Esophagus (tissue), 2 donors: ENCODE results near the gene JMJD8. TPM values are rescaled to one million over a fixed set of nuclear protein-coding genes. Genes with fewer than 3 reads are reported as not detected.
A peak's percentile ranks its signal among the peaks of the same experiment; 100 is the strongest.

ENCODE experiments used
- H3K27ac ChIP-seq, 2 donors: one replicate each; pipeline ENCODE4 v1.5.1; 2013; ENCODE audit warnings: low read depth in 2 of 2, mild to moderate bottlenecking in 2 of 2, inconsistent platforms in 1 of 2, low read length in 1 of 2, moderate library complexity in 1 of 2
- H3K27me3 ChIP-seq, 2 donors: one replicate each; pipeline ENCODE4 v1.6.1; 2013; ENCODE audit warnings: low read length in 2 of 2, control low read depth in 1 of 2, mild to moderate bottlenecking in 1 of 2; ENCODE audit not compliant: insufficient read depth in 2 of 2, control insufficient read depth in 1 of 2
- H3K36me3 ChIP-seq, 2 donors: one replicate each; pipeline ENCODE4 v1.6.1; 2013; ENCODE audit warnings: low read length in 1 of 2; ENCODE audit not compliant: control insufficient read depth in 2 of 2, insufficient read depth in 2 of 2
- H3K4me1 ChIP-seq, 2 donors: one replicate each; pipeline ENCODE4 v1.6.1; 2013; ENCODE audit warnings: low read length in 1 of 2; ENCODE audit not compliant: control insufficient read depth in 2 of 2, insufficient read depth in 2 of 2
- H3K4me3 ChIP-seq, 2 donors: one replicate each; pipeline ENCODE4 v1.5.1; 2013; ENCODE audit warnings: low read length in 2 of 2, mild to moderate bottlenecking in 2 of 2, low read depth in 1 of 2, moderate library complexity in 1 of 2
- H3K9me3 ChIP-seq, 2 donors: one replicate each; pipeline ENCODE4 v1.6.1; 2013; ENCODE audit warnings: mild to moderate bottlenecking in 2 of 2, low read depth in 1 of 2, low read length in 1 of 2, moderate library complexity in 1 of 2; ENCODE audit not compliant: control insufficient read depth in 2 of 2, insufficient read depth in 1 of 2
- WGBS, 2 donors: extraction: QIAGEN DNeasy Blood & Tissue Kit; methylation state at CpG; one replicate each; pipeline ENCODE4 v1.1.7; 2013; 5-methylcytosine and 5-hydroxymethylcytosine counted together
- polyA plus RNA-seq, 2 donors: library from polyadenylated mRNA; stranded (reverse); fragments of 200-250 nt; gene quantifications; one replicate each; pipeline ENCODE4 v1.2.3, GENCODE V29; 2013
- donor health status: healthy with polysubstance abuse.
- donor health status: Bipolar disorder and iron deficiency.

The JMJD8 gene
- polyA plus RNA-seq, 2 donors: 41.0 to 55.4 TPM

- no peaks in the 10 kb centered on the region for H3K36me3 ChIP-seq
- H3K27ac ChIP-seq: no peak overlapping the region
- H3K4me3 ChIP-seq: no peak overlapping the region
- H3K9me3 ChIP-seq: no peaks in the 10 kb centered on the region
- H3K27me3 ChIP-seq: no peaks in the 10 kb centered on the region
- H3K4me1 ChIP-seq: peaks cover 15 to 28% of the 10 kb centered on the region in 2 donors
- 70 to 71% methylated on average over 32 of the region's 32 CpGs for WGBS, 2 donors
Observed at GRCh38 chr16:645852-646678, 38.1 kb downstream of the JMJD8 start.

- H3K9me3 ChIP-seq: no peaks in the 10 kb centered on the region
- no peaks in the 10 kb centered on the region for H3K27me3 ChIP-seq
- H3K4me3 ChIP-seq: no peak overlapping the region
- peaks cover 11 to 20% of the 10 kb centered on the region in 2 donors for H3K4me1 ChIP-seq
- no peaks in the 10 kb centered on the region for H3K36me3 ChIP-seq
- WGBS, 2 donors: 88 to 90% methylated on average over 12 of the region's 12 CpGs
- H3K27ac ChIP-seq: no peak overlapping the region
Observed at GRCh38 chr16:644556-644955, 39.6 kb downstream of the JMJD8 start.

- H3K4me3 ChIP-seq: peak overlapping the region in 1 of 2 donors; percentile 63
- H3K27ac ChIP-seq: peak overlapping the region; percentile 61 to 63
Observed at GRCh38 chr16:643050-643368, 41.1 kb downstream of the JMJD8 start.

GRCh38 chr16:642189-643049, 41.7 kb downstream of the JMJD8 start:
- Histone ChIP-seq H3K27ac (peak overlapping the region; percentile 62 to 68), H3K4me1 (peaks cover 4 to 14% of the 10 kb centered on the region in 2 donors), H3K4me3 (peak overlapping the region; percentile 62 to 63), H3K36me3 (no peaks in the 10 kb centered on the region), H3K9me3 (no peaks in the 10 kb centered on the region), H3K27me3 (no peaks in the 10 kb centered on the region)
- 4 to 5% methylated on average over 67 to 72 of the region's 72 CpGs for WGBS, 2 donors

More at GRCh38 chr16:643050-643368, 41.1 kb downstream of the JMJD8 start:
- WGBS, 2 donors: 79 to 83% methylated on average over 13 of the region's 13 CpGs
- H3K9me3 ChIP-seq: no peaks in the 10 kb centered on the region
- no peaks in the 10 kb centered on the region for H3K36me3 ChIP-seq
- H3K4me1 ChIP-seq: peaks cover 9 to 17% of the 10 kb centered on the region in 2 donors
- no peaks in the 10 kb centered on the region for H3K27me3 ChIP-seq

- Histone ChIP-seq H3K4me3 (peak within 1 kb of the TSS; percentile 62 to 63), H3K9me3 (no peaks in the 10 kb centered on the region), H3K4me1 (peaks cover 0 to 12% of the 10 kb centered on the region in 2 donors), H3K27ac (peak within 1 kb of the TSS; percentile 62 to 68), H3K36me3 (no peaks in the 10 kb centered on the region), H3K27me3 (no peaks in the 10 kb centered on the region)
- 1 to 2% methylated on average over 62 to 81 of the region's 81 CpGs for WGBS, 2 donors
Observed at GRCh38 chr16:641326-642188, 42.6 kb downstream of the JMJD8 start, which contains the start of gene MCRIP2. Gene MCRIP2, plus strand, starts transcription at chr16:641828. Its CDS starts 164 bp downstream, at chr16:641992.

GRCh38 chr16:640614-641013, 43.5 kb downstream of the JMJD8 start:
- 87 to 92% methylated on average over 5 of the region's 5 CpGs for WGBS, 2 donors
- H3K27ac ChIP-seq: no peak overlapping the region
- H3K36me3 ChIP-seq: no peaks in the 10 kb centered on the region
- peaks cover 0 to 13% of the 10 kb centered on the region in 2 donors for H3K4me1 ChIP-seq
- no peak overlapping the region for H3K4me3 ChIP-seq
- H3K27me3 ChIP-seq: no peaks in the 10 kb centered on the region
- no peaks in the 10 kb centered on the region for H3K9me3 ChIP-seq

- 74 to 85% methylated on average over 9 of the region's 9 CpGs for WGBS, 2 donors
- Histone ChIP-seq H3K9me3 (no peaks in the 10 kb centered on the region), H3K27me3 (no peaks in the 10 kb centered on the region), H3K4me1 (peaks cover 0 to 23% of the 10 kb centered on the region in 2 donors), H3K36me3 (peaks cover 0 to 5% of the 10 kb centered on the region in 2 donors), H3K4me3 (no peak overlapping the region), H3K27ac (no peak overlapping the region)
Observed at GRCh38 chr16:638836-639235, 45.3 kb downstream of the JMJD8 start.

- Histone ChIP-seq H3K27ac (no peak overlapping the region), H3K4me1 (peaks cover 0 to 22% of the 10 kb centered on the region in 2 donors), H3K9me3 (no peaks in the 10 kb centered on the region), H3K4me3 (no peak overlapping the region), H3K27me3 (no peaks in the 10 kb centered on the region), H3K36me3 (peaks cover 0 to 12% of the 10 kb centered on the region in 2 donors)
- 82 to 87% methylated on average over 15 of the region's 15 CpGs for WGBS, 2 donors
Observed at GRCh38 chr16:638034-638543, 46.0 kb downstream of the JMJD8 start.
